ENCODE measurements around the gene DNAJA1. TPM values are rescaled to one million over a fixed set of nuclear protein-coding genes. Genes with fewer than 3 reads are reported as not detected.
A peak's percentile ranks its signal among the peaks of the same experiment; 100 is the strongest.
"Not testable (repeated sequence)": the region's sequence is repeated elsewhere in the genome, so short reads cannot be mapped to it uniquely, and the experiment has no call there.

The DNAJA1 gene
- 100 to 1,000 TPM in 1 of 2 donors, 10 to 100 TPM in 1; 89.8 to 101 TPM for total RNA-seq
- polyA plus RNA-seq: 10 to 100 TPM; 39.5 to 78.1 TPM
- long read RNA-seq, donor 1, transcript DNAJA1-201 (9 exons, 2,381 nt): major isoform, 495 of 541 reads
- long read RNA-seq, donor 1, partial matches to known transcripts: 22 of 541 reads
- long read RNA-seq, donor 1, other reads (novel, unspliced or antisense): 24 of 541 reads
- long read RNA-seq, donor 2, transcript DNAJA1-201 (9 exons, 2,381 nt): major isoform, 93 of 100 reads
- long read RNA-seq, donor 2, partial matches to known transcripts: 4 of 100 reads
- long read RNA-seq, donor 2, other reads (novel, unspliced or antisense): 3 of 100 reads

DNA sequence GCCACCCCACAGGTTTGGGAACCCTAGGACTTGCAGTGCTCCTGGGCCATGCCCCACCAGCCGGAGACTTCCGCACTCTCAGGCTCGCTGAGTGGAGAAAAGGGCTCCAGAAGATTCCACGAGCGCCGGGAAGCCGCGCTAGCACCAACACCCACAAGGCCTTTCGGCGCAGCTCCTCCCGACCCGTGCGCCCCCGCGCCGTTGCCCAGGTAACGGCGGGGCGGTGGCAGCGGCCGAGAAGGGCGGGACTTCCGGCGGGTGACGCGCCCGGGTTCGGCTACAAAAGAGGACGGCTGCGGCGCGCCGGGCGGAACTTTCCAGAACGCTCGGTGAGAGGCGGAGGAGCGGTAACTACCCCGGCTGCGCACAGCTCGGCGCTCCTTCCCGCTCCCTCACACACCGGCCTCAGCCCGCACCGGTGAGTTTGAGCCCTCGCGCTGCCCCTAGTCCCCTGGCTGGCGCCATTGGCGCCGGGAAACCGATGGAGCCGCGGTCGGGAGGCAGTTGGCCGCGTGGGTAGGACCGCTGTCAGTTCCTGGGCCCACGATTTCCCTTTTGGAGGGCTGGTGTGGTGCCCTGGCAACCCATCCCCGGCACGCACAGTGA lies at the start of gene DNAJA1:
DNAJA1 (plus strand) TSS at position 308 of the 606 bp plus-strand sequence. CDS start 1,212 bp downstream, outside the sequence.
- 0% methylated on average over 45 to 61 of the region's 61 CpGs for WGBS, 2 donors
- DNase-seq: peak; percentile 96 to 97
- peak; percentile 99 for ATAC-seq (ENCODE audit: low FRiP score)
- Histone ChIP-seq H3K4me3 (ENCODE audit: low read length in 2 of 2) (peak within 1 kb of the TSS; percentile 90 to 97), H3K27ac (ENCODE audit: low read depth in 1 of 2, low read length in 2 of 2) (peak within 1 kb of the TSS; percentile 83 to 95), H3K36me3 (ENCODE audit: control insufficient read depth in 1 of 2, insufficient read depth in 2 of 2, low read length in 1 of 2) (no peaks in the 10 kb centered on the region), H3K27me3 (ENCODE audit: control insufficient read depth in 1 of 2, insufficient read depth in 2 of 2, low read length in 1 of 2) (no peaks in the 10 kb centered on the region), H3K9me3 (ENCODE audit: control insufficient read depth, low read length) (no peaks in the 10 kb centered on the region), H3K4me1 (ENCODE audit: control insufficient read depth in 1 of 2, insufficient read depth in 2 of 2, low read length in 2 of 2) (peaks cover 0 to 12% of the 10 kb centered on the region in 2 donors)
- intact Hi-C loops (cut with DNase I): loop anchor here in 1 of 2 donors (5.0 kb wide), 1 partner anchor 52 kb away; the partner anchor contains the start of gene SMU1

DNA sequence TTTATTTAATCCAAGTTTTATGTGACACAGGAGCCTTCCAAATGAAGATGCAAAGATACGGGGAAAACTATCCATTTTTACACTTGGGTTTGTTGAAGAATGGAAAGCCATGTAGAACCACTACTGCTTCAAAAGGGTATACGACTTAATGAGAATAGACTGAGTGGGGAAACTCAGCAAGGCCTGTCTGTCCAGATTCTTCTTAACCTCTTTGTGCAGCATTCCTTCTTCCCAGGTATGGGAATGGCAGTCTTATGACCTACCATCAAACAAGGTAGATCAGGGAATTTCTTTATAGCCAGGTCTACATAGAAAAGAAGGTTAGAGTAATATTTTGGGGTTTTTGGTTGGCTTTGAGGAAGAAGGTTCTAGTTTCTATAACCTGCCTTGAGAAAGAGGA lies 47.0 kb upstream of the DNAJA1 start:
- Histone ChIP-seq H3K9me3 (ENCODE audit: control insufficient read depth, low read length) (no peaks in the 10 kb centered on the region), H3K4me1 (ENCODE audit: control insufficient read depth in 1 of 2, insufficient read depth in 2 of 2, low read length in 2 of 2) (no peaks in the 10 kb centered on the region), H3K36me3 (ENCODE audit: control insufficient read depth in 1 of 2, insufficient read depth in 2 of 2, low read length in 1 of 2) (peaks cover 3 to 6% of the 10 kb centered on the region in 2 donors), H3K27ac (ENCODE audit: low read depth in 1 of 2, low read length in 2 of 2) (no peak overlapping the region), H3K27me3 (ENCODE audit: control insufficient read depth in 1 of 2, insufficient read depth in 2 of 2, low read length in 1 of 2) (no peaks in the 10 kb centered on the region), H3K4me3 (ENCODE audit: low read length in 2 of 2) (no peak overlapping the region)
- no peak for ATAC-seq (ENCODE audit: low FRiP score)
- WGBS, 2 donors: 83 to 94% methylated on average over 2 of the region's 2 CpGs
- intact Hi-C loops (cut with DNase I): loop anchor here in 1 of 2 donors (10.0 kb wide), 1 partner anchor 603 kb away; no protein-coding TSS in a partner anchor
- DNase-seq: no peak

DNA sequence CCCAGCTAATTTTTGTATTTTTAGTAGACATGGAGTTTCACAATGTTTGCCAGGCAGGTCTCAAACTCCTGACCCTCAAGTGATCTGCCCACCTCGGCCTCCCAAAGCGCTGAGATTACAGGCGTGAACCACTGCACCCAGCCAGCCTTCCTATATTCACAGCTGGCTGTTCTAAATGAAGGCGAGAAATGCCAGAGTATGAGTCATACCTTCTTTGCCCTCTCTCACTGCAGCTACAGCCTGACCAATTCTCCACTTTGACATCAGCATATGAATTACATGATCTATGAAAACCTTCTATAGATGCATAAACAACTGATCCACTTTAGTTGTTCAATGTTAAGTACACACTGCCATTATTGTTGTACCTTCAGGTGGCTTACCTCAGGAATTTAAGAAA lies 38.1 kb upstream of the DNAJA1 start:
- Histone ChIP-seq H3K27me3 (ENCODE audit: control insufficient read depth in 1 of 2, insufficient read depth in 2 of 2, low read length in 1 of 2) (no peaks in the 10 kb centered on the region), H3K36me3 (ENCODE audit: control insufficient read depth in 1 of 2, insufficient read depth in 2 of 2, low read length in 1 of 2) (peaks cover 2 to 10% of the 10 kb centered on the region in 2 donors), H3K4me3 (ENCODE audit: low read length in 2 of 2) (no peak overlapping the region), H3K4me1 (ENCODE audit: control insufficient read depth in 1 of 2, insufficient read depth in 2 of 2, low read length in 2 of 2) (no peaks in the 10 kb centered on the region), H3K9me3 (ENCODE audit: control insufficient read depth, low read length) (no peaks in the 10 kb centered on the region), H3K27ac (ENCODE audit: low read depth in 1 of 2, low read length in 2 of 2) (no peak overlapping the region)
- DNase-seq (no peak), ATAC-seq (ENCODE audit: low FRiP score) (no peak)
- 84 to 91% methylated on average over 4 of the region's 4 CpGs for WGBS, 2 donors
- intact Hi-C loops (cut with DNase I): no loop called here

DNA sequence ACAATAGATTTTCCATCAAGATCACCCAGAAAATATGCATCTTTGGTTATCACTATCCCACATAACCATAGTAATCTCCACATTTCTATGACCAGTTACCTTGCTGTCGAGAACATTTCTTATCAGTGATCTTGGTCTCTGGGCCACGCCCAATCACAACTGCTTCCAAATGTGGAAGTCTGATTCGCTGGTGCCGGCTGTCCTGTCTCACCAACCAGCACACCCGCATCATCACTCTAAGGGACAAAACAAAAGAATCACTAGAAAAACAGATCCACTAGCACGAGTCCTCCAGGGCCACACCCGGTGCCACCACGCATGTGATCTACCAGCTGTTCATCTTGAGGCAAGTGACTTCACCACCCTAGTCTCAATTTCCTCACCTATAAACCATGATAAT lies 35.4 kb upstream of the DNAJA1 start:
- 91% methylated on average over 8 of the region's 8 CpGs for WGBS, 2 donors
- no peaks in the 10 kb centered on the region for H3K4me1 ChIP-seq (ENCODE audit: control insufficient read depth in 1 of 2, insufficient read depth in 2 of 2, low read length in 2 of 2)
- H3K27ac ChIP-seq (ENCODE audit: low read depth in 1 of 2, low read length in 2 of 2): no peak overlapping the region
- no peaks in the 10 kb centered on the region for H3K27me3 ChIP-seq (ENCODE audit: control insufficient read depth in 1 of 2, insufficient read depth in 2 of 2, low read length in 1 of 2)
- intact Hi-C loops (cut with DNase I): no loop called here
- H3K36me3 ChIP-seq (ENCODE audit: control insufficient read depth in 1 of 2, insufficient read depth in 2 of 2, low read length in 1 of 2): peaks cover 0 to 14% of the 10 kb centered on the region in 2 donors
- H3K4me3 ChIP-seq (ENCODE audit: low read length in 2 of 2): no peak overlapping the region
- H3K9me3 ChIP-seq (ENCODE audit: control insufficient read depth, low read length): no peaks in the 10 kb centered on the region
- no peak for DNase-seq
- no peak for ATAC-seq (ENCODE audit: low FRiP score)

DNA sequence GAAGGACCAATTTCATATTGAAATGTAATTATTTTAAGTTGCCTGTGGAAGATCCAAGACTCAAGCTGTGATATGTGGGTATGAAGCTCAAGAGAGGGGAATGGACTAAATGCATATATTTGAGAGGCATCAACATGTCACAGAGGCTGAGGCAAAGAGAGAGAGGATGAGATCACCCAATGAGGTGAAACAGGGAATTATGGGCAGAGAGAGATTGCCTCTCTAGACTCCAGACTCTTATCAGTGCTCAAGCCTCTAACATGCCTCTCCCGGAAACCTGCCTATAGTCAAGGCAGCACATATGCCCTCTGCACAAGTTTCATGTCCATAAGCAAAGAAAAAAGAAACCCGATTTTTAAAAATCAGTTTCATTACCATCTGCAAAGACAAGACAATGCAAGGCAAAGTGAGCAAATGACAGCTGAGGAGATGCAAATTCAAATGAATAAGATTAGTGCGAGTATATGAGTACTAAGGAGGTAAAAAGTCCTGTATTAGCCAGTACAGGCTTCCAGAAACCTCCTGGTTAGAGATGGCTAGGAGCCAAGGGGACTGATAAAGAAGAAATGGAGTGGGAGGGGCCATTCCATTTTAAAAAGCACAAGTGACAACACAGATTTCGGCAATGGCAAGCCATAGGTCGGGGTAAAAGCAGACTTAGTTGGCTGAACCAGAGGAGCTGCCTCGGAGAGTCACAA lies 33.0 kb upstream of the DNAJA1 start:
- intact Hi-C loops (cut with DNase I): no loop called here
- Histone ChIP-seq H3K27ac (ENCODE audit: low read depth in 1 of 2, low read length in 2 of 2) (no peak overlapping the region), H3K4me1 (ENCODE audit: control insufficient read depth in 1 of 2, insufficient read depth in 2 of 2, low read length in 2 of 2) (no peaks in the 10 kb centered on the region), H3K36me3 (ENCODE audit: control insufficient read depth in 1 of 2, insufficient read depth in 2 of 2, low read length in 1 of 2) (peaks cover 0 to 11% of the 10 kb centered on the region in 2 donors), H3K9me3 (ENCODE audit: control insufficient read depth, low read length) (no peaks in the 10 kb centered on the region), H3K4me3 (ENCODE audit: low read length in 2 of 2) (no peak overlapping the region), H3K27me3 (ENCODE audit: control insufficient read depth in 1 of 2, insufficient read depth in 2 of 2, low read length in 1 of 2) (no peaks in the 10 kb centered on the region)
- no peak for ATAC-seq (ENCODE audit: low FRiP score)
- WGBS, 2 donors: 57 to 61% methylated on average over 6 of the region's 6 CpGs
- DNase-seq: no peak

DNA sequence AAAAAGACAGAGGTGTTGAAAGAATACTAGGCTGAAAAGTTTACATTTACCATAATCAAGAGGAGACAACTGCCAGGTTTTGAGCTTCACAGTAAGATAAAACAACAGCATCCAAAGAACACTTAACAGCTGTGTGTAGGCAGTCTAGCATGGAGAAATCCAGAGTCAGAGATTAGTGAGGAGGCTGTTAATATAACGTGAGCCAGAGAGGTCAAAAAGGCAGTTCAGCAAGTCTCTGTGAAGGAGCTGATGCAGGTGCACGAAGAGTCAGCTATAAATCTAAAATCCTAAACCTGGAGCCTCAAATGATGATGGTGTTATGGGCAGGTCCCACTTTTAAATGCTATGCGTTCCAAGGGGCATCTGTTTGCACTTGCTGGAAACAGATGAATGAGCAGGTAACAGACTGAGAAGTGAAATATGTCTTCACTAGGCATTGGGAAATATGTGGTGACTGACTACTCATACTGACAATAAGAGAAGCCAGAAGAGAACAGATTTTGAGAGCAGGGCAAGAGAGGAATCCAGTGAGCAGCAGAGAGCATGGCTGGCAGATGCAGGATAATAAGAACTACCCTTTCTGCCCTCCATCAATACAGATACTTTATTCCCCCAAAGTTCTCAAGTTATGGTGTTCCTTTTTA lies 32.4 kb upstream of the DNAJA1 start:
- no peaks in the 10 kb centered on the region for H3K9me3 ChIP-seq (ENCODE audit: control insufficient read depth, low read length)
- H3K4me3 ChIP-seq (ENCODE audit: low read length in 2 of 2): no peak overlapping the region
- no peaks in the 10 kb centered on the region for H3K4me1 ChIP-seq (ENCODE audit: control insufficient read depth in 1 of 2, insufficient read depth in 2 of 2, low read length in 2 of 2)
- no peak overlapping the region for H3K27ac ChIP-seq (ENCODE audit: low read depth in 1 of 2, low read length in 2 of 2)
- ATAC-seq (ENCODE audit: low FRiP score): no peak
- H3K27me3 ChIP-seq (ENCODE audit: control insufficient read depth in 1 of 2, insufficient read depth in 2 of 2, low read length in 1 of 2): no peaks in the 10 kb centered on the region
- H3K36me3 ChIP-seq (ENCODE audit: control insufficient read depth in 1 of 2, insufficient read depth in 2 of 2, low read length in 1 of 2): peaks cover 0 to 6% of the 10 kb centered on the region in 2 donors
- DNase-seq: no peak
- intact Hi-C loops (cut with DNase I): no loop called here
- 70 to 80% methylated on average over 3 of the region's 3 CpGs for WGBS, 2 donors

DNA sequence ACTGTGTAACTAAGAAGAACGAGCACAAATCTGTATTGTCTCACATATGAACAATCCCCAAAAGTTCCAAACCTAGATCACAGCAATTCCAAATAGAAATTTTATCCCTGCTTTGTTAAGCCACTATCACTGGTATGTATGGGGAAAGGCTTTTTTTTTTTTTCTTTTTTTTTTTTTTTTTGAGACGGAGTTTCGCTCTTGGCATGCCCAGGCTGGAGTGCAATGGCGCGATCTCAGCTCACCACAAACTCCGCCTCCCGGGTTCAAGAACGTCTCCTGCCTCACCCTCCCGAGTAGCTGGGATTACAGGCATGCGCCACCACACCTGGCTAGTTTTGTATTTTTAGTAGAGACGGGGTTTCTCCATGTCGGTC lies 24.4 kb upstream of the DNAJA1 start:
- H3K27ac ChIP-seq (ENCODE audit: low read depth in 1 of 2, low read length in 2 of 2); intact Hi-C loops (cut with DNase I); ATAC-seq (ENCODE audit: low FRiP score); H3K27me3 ChIP-seq (ENCODE audit: control insufficient read depth in 1 of 2, insufficient read depth in 2 of 2, low read length in 1 of 2); DNase-seq; H3K36me3 ChIP-seq (ENCODE audit: control insufficient read depth in 1 of 2, insufficient read depth in 2 of 2, low read length in 1 of 2); H3K4me1 ChIP-seq (ENCODE audit: control insufficient read depth in 1 of 2, insufficient read depth in 2 of 2, low read length in 2 of 2); H3K9me3 ChIP-seq (ENCODE audit: control insufficient read depth, low read length): not testable (repeated sequence)
- 7 to 8% methylated on average over 10 to 12 of the region's 12 CpGs for WGBS, 2 donors
- peak overlapping the region; percentile 75 to 84 for H3K4me3 ChIP-seq (ENCODE audit: low read length in 2 of 2)

DNA sequence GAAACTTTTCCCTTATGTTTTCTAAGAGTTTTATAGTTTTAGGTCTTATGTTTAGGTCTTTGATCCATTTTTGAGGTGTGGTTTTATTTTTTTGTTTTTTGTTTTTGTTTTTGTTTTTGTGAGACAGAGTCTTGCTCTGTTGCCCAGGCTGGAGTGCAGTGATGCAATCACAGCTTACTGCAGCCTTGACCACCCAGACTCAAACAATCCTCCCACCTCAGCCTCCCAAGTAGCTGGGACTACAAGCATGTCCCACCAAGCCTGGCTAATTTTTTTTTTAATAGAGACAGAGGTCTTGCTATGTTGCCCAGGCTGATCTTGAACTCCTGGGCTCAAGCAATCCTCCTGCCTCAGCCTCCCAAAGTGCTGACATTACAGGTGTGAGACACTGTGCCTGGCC lies 19.7 kb upstream of the DNAJA1 start:
- ATAC-seq (ENCODE audit: low FRiP score); H3K4me3 ChIP-seq (ENCODE audit: low read length in 2 of 2); H3K36me3 ChIP-seq (ENCODE audit: control insufficient read depth in 1 of 2, insufficient read depth in 2 of 2, low read length in 1 of 2); DNase-seq; H3K27ac ChIP-seq (ENCODE audit: low read depth in 1 of 2, low read length in 2 of 2); H3K27me3 ChIP-seq (ENCODE audit: control insufficient read depth in 1 of 2, insufficient read depth in 2 of 2, low read length in 1 of 2); H3K9me3 ChIP-seq (ENCODE audit: control insufficient read depth, low read length); H3K4me1 ChIP-seq (ENCODE audit: control insufficient read depth in 1 of 2, insufficient read depth in 2 of 2, low read length in 2 of 2); intact Hi-C loops (cut with DNase I): not testable (repeated sequence)

Data from aorta (tissue), 5 donors.